ENCODE data around the gene TMEM123.

GRCh38 chr11:102426570-102426969, 26.0 kb downstream of the TMEM123 start:
- no peak for TF ChIP-seq POLR2A (IDR thresholded peaks at IDR 0.05; ENCODE audit: low read length)
- no peak for TF ChIP-seq GATA1 (IDR thresholded peaks at IDR 0.05; ENCODE audit: low read depth, low read length)
